ENCODE results near the gene PRKG1.
"Not testable (repeated sequence)": the region's sequence is repeated elsewhere in the genome, so short reads cannot be mapped to it uniquely, and the experiment has no call there.

Gene PRKG1

DNA sequence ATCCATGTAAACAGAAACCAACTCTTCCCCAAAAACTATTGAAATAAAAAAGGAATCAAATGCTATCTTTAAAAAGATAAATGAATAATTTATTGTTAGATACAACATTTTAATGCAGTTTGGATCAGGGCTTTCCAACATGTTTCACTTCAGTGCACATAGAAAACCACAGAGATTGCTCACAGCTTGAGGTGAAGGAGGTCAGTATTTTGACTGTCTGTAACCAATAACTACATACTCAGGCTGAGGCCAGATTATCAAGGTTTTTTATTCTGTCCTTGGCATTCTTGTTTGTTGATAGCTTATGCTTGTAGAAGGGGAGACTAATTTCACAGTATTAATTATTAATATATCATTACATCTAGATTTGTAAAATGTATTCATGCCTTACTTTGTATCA lies 195.5 kb downstream of the PRKG1 start:
- Histone ChIP-seq H2AFZ (ENCODE audit: low read length) (no peak overlapping the region), H3K4me3 (ENCODE audit: low read length in 2 of 2) (no peak overlapping the region), H4K8ac (ENCODE audit: low read depth, low read length) (no peak overlapping the region), H2BK15ac (ENCODE audit: low read length) (no peak overlapping the region), H3K79me1 (ENCODE audit: low read depth, low read length) (no peaks in the 10 kb centered on the region), H4K91ac (ENCODE audit: low read depth, low read length, poor library complexity) (no peak overlapping the region), H3K23ac (ENCODE audit: low read depth, low read length, poor library complexity) (no peak overlapping the region), H3K27me3 (ENCODE audit: control insufficient read depth in 3 of 3, insufficient read depth in 3 of 3, low read depth in 1 of 3, low read length in 3 of 3) (no peaks in the 10 kb centered on the region), H3K27ac (replicated peaks; ENCODE audit: low read length) (no peak overlapping the region), H2AK5ac (ENCODE audit: low read depth, low read length) (no peak overlapping the region), H2BK12ac (ENCODE audit: low read length) (no peak overlapping the region), H3K18ac (ENCODE audit: low read length) (no peak overlapping the region), H3K4me2 (ENCODE audit: insufficient read depth, low read length, poor library complexity, severe bottlenecking) (no peak overlapping the region), H2BK5ac (ENCODE audit: low read length) (no peak overlapping the region), H3K36me3 (replicated peaks in 1 of 2; ENCODE audit: control insufficient read depth in 2 of 2, insufficient read depth in 2 of 2, low read length in 2 of 2) (no peaks in the 10 kb centered on the region), H3K14ac (ENCODE audit: low read length) (no peak overlapping the region), H3K9ac (ENCODE audit: low read depth, low read length, poor library complexity) (no peak overlapping the region), H3K4ac (ENCODE audit: low read length) (no peak overlapping the region), H3K9me3 (replicated peaks in 1 of 2; ENCODE audit: control insufficient read depth in 2 of 2, insufficient read depth in 1 of 2, low read depth in 1 of 2, low read length in 2 of 2) (no peaks in the 10 kb centered on the region), H3K4me1 (ENCODE audit: control insufficient read depth in 2 of 2, insufficient read depth in 1 of 2, low read depth in 1 of 2, low read length in 2 of 2) (peaks cover 0 to 6% of the 10 kb centered on the region in 2 donors), H2BK120ac (ENCODE audit: low read depth, low read length) (no peak overlapping the region)
- no peak for DNase-seq (ENCODE audit: low spot score)

DNA sequence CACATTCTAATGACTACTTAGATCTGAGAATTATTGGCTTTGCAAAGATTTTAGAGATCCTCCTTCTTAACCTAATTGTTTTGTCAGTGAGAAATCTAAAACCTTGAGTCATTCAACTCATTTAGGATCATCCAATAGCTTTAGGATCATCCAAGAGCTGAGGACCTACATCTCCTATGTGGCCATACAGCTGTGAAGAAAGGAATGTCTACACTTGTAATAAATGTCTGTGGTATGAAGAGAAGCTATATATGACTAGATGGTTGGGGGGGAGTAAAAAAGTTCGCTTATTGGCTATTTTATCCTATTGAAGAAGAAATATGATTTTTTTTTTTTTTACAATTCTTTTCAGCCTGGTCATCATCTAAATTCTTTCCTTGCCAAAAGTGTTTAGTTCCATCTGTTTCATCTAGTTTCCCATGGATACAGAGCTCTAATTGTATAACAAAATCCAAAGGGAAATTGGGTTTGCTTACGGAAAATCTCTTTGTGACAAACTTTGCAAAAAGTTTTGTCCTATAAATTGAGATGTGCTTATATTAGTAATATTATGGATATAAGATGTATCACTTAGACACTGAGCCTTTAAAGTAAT lies 196.7 kb downstream of the PRKG1 start:
- no peak overlapping the region for H3K4me2 ChIP-seq (ENCODE audit: insufficient read depth, low read length, poor library complexity, severe bottlenecking)
- H2AFZ ChIP-seq (ENCODE audit: low read length), result no peak overlapping the region
- H3K4ac ChIP-seq (ENCODE audit: low read length), result no peak overlapping the region
- no peak overlapping the region for H2BK12ac ChIP-seq (ENCODE audit: low read length)
- no peak overlapping the region for H2AK5ac ChIP-seq (ENCODE audit: low read depth, low read length)
- peaks cover 0 to 6% of the 10 kb centered on the region in 2 donors for H3K4me1 ChIP-seq (ENCODE audit: control insufficient read depth in 2 of 2, insufficient read depth in 1 of 2, low read depth in 1 of 2, low read length in 2 of 2)
- no peak overlapping the region for H2BK120ac ChIP-seq (ENCODE audit: low read depth, low read length)
- H4K8ac ChIP-seq (ENCODE audit: low read depth, low read length), result no peak overlapping the region
- H3K9ac ChIP-seq (ENCODE audit: low read depth, low read length, poor library complexity), result no peak overlapping the region
- no peak overlapping the region for H3K14ac ChIP-seq (ENCODE audit: low read length)
- WGBS, 2 donors (ENCODE audit: extremely low coverage in 2 of 2, insufficient read length in 2 of 2, insufficient replicate concordance in 1 of 2), result no CpG with 5 or more reads among the region's 2 CpGs
- no peaks in the 10 kb centered on the region for H3K36me3 ChIP-seq (replicated peaks in 1 of 2; ENCODE audit: control insufficient read depth in 2 of 2, insufficient read depth in 2 of 2, low read length in 2 of 2)
- DNase-seq (ENCODE audit: low spot score), result no peak
- H3K23ac ChIP-seq (ENCODE audit: low read depth, low read length, poor library complexity), result no peak overlapping the region
- H3K9me3 ChIP-seq (replicated peaks in 1 of 2; ENCODE audit: control insufficient read depth in 2 of 2, insufficient read depth in 1 of 2, low read depth in 1 of 2, low read length in 2 of 2), result no peaks in the 10 kb centered on the region
- no peaks in the 10 kb centered on the region for H3K79me1 ChIP-seq (ENCODE audit: low read depth, low read length)
- H2BK5ac ChIP-seq (ENCODE audit: low read length), result no peak overlapping the region
- H3K18ac ChIP-seq (ENCODE audit: low read length), result no peak overlapping the region
- no peak overlapping the region for H3K27ac ChIP-seq (replicated peaks; ENCODE audit: low read length)
- no peaks in the 10 kb centered on the region for H3K27me3 ChIP-seq (ENCODE audit: control insufficient read depth in 3 of 3, insufficient read depth in 3 of 3, low read depth in 1 of 3, low read length in 3 of 3)
- no peak overlapping the region for H4K91ac ChIP-seq (ENCODE audit: low read depth, low read length, poor library complexity)
- no peak overlapping the region for H3K4me3 ChIP-seq (ENCODE audit: low read length in 2 of 2)
- H2BK15ac ChIP-seq (ENCODE audit: low read length), result no peak overlapping the region

DNA sequence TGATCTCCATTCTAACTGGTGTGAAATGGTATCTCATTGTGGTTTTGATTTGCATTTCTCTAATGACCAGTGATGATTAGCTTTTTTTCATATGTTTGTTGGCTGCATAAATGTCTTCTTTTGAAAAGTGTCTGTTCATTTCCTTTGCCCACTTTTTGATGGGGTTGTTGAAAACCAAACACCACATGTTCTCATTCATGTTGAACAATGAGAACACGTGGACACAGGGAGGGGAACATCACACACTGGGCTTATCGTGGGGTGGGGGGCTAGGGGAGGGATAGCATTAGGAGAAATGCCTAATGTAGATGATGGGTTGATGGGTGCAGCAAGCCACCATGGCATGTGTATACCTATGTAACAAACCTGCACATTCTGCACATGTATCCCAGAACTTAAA lies 197.8 kb downstream of the PRKG1 start:
- not testable (repeated sequence) for H3K27ac ChIP-seq (replicated peaks; ENCODE audit: low read length); H3K14ac ChIP-seq (ENCODE audit: low read length); H2BK15ac ChIP-seq (ENCODE audit: low read length); H3K9ac ChIP-seq (ENCODE audit: low read depth, low read length, poor library complexity); H2AK5ac ChIP-seq (ENCODE audit: low read depth, low read length); H3K4me3 ChIP-seq (ENCODE audit: low read length in 2 of 2); H4K91ac ChIP-seq (ENCODE audit: low read depth, low read length, poor library complexity); H2BK5ac ChIP-seq (ENCODE audit: low read length); H3K4me1 ChIP-seq (ENCODE audit: control insufficient read depth in 2 of 2, insufficient read depth in 1 of 2, low read depth in 1 of 2, low read length in 2 of 2); H3K4ac ChIP-seq (ENCODE audit: low read length); H3K36me3 ChIP-seq (replicated peaks in 1 of 2; ENCODE audit: control insufficient read depth in 2 of 2, insufficient read depth in 2 of 2, low read length in 2 of 2); H4K8ac ChIP-seq (ENCODE audit: low read depth, low read length); H2AFZ ChIP-seq (ENCODE audit: low read length); H2BK12ac ChIP-seq (ENCODE audit: low read length); H2BK120ac ChIP-seq (ENCODE audit: low read depth, low read length); H3K23ac ChIP-seq (ENCODE audit: low read depth, low read length, poor library complexity); H3K18ac ChIP-seq (ENCODE audit: low read length); DNase-seq (ENCODE audit: low spot score); H3K27me3 ChIP-seq (ENCODE audit: control insufficient read depth in 3 of 3, insufficient read depth in 3 of 3, low read depth in 1 of 3, low read length in 3 of 3); H3K9me3 ChIP-seq (replicated peaks in 1 of 2; ENCODE audit: control insufficient read depth in 2 of 2, insufficient read depth in 1 of 2, low read depth in 1 of 2, low read length in 2 of 2); H3K4me2 ChIP-seq (ENCODE audit: insufficient read depth, low read length, poor library complexity, severe bottlenecking); H3K79me1 ChIP-seq (ENCODE audit: low read depth, low read length)
- WGBS, 2 donors (ENCODE audit: extremely low coverage in 2 of 2, insufficient read length in 2 of 2, insufficient replicate concordance in 1 of 2), result no CpG with 5 or more reads among the region's 2 CpGs

DNA sequence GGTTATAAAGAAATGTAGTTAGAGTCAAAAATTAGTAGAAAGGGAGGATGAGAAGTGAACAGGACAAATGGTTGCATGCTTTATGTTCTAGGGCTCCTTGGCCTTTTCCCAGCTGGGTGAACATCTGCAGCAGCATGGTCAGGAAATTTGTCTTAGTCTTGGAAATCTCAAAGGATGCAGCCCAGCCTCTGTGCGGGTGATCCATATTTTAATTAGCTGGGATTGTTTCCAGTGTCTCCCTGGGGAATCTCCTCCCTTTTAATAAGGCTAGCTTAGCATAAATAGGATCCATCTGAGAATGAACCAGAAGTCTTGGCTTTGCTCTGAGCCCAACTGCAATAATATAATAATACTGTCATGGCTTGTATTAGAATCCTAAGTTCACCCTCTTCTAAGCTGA lies 198.3 kb downstream of the PRKG1 start:
- peaks cover 0 to 4% of the 10 kb centered on the region in 2 donors for H3K4me1 ChIP-seq (ENCODE audit: control insufficient read depth in 2 of 2, insufficient read depth in 1 of 2, low read depth in 1 of 2, low read length in 2 of 2)
- DNase-seq (ENCODE audit: low spot score), result no peak
- H2AFZ ChIP-seq (ENCODE audit: low read length), result no peak overlapping the region
- no peaks in the 10 kb centered on the region for H3K79me1 ChIP-seq (ENCODE audit: low read depth, low read length)
- H4K91ac ChIP-seq (ENCODE audit: low read depth, low read length, poor library complexity), result no peak overlapping the region
- H3K4me3 ChIP-seq (ENCODE audit: low read length in 2 of 2), result no peak overlapping the region
- H3K14ac ChIP-seq (ENCODE audit: low read length), result no peak overlapping the region
- H4K8ac ChIP-seq (ENCODE audit: low read depth, low read length), result no peak overlapping the region
- H3K4ac ChIP-seq (ENCODE audit: low read length), result no peak overlapping the region
- no peak overlapping the region for H2BK5ac ChIP-seq (ENCODE audit: low read length)
- no peak overlapping the region for H2AK5ac ChIP-seq (ENCODE audit: low read depth, low read length)
- H3K9me3 ChIP-seq (replicated peaks in 1 of 2; ENCODE audit: control insufficient read depth in 2 of 2, insufficient read depth in 1 of 2, low read depth in 1 of 2, low read length in 2 of 2), result no peaks in the 10 kb centered on the region
- H2BK12ac ChIP-seq (ENCODE audit: low read length), result no peak overlapping the region
- no peak overlapping the region for H3K27ac ChIP-seq (replicated peaks; ENCODE audit: low read length)
- H3K18ac ChIP-seq (ENCODE audit: low read length), result no peak overlapping the region
- H3K9ac ChIP-seq (ENCODE audit: low read depth, low read length, poor library complexity), result no peak overlapping the region
- H3K36me3 ChIP-seq (replicated peaks in 1 of 2; ENCODE audit: control insufficient read depth in 2 of 2, insufficient read depth in 2 of 2, low read length in 2 of 2), result no peaks in the 10 kb centered on the region
- H3K23ac ChIP-seq (ENCODE audit: low read depth, low read length, poor library complexity), result no peak overlapping the region
- no CpG with 5 or more reads among the region's 1 CpG for WGBS, 2 donors (ENCODE audit: extremely low coverage in 2 of 2, insufficient read length in 2 of 2, insufficient replicate concordance in 1 of 2)
- H2BK15ac ChIP-seq (ENCODE audit: low read length), result no peak overlapping the region
- H3K4me2 ChIP-seq (ENCODE audit: insufficient read depth, low read length, poor library complexity, severe bottlenecking), result no peak overlapping the region
- H3K27me3 ChIP-seq (ENCODE audit: control insufficient read depth in 3 of 3, insufficient read depth in 3 of 3, low read depth in 1 of 3, low read length in 3 of 3), result no peaks in the 10 kb centered on the region
- H2BK120ac ChIP-seq (ENCODE audit: low read depth, low read length), result no peak overlapping the region
